Keratinocyte (primary cell): ENCODE results near the gene MFSD6. TPM values are rescaled to one million over a fixed set of nuclear protein-coding genes. Genes with fewer than 3 reads are reported as not detected.

Experiments
- DNase-seq: peaks from one replicate; pipeline ENCODE4 v3.0.0-alpha.2; 2011; ENCODE audit warnings: low read depth, missing footprints, low spot score
- FAIRE-seq: peaks from 2 replicates; lab custom pipeline; 2011; peaks lifted over from hg19 to GRCh38; lab: Jason Lieb, UNC
- H2AFZ ChIP-seq: 2 replicates; pipeline ENCODE4 v1.6.0; 2012; ENCODE audit warnings: low read length, control low read depth, inconsistent platforms; ENCODE audit not compliant: control insufficient read depth
- H3K27ac ChIP-seq: 2 replicates; pipeline ENCODE4 v1.5.1; 2011; ENCODE audit warnings: low read length; ENCODE audit not compliant: control insufficient read depth, insufficient read depth
- H3K27me3 ChIP-seq: 3 replicates; pipeline ENCODE4 v1.6.0; 2011; ENCODE audit warnings: low read length; ENCODE audit not compliant: control insufficient read depth, insufficient read depth; ENCODE audit errors: extremely low read depth
- H3K36me3 ChIP-seq, 2 experiments: 2 replicates in 1 of 2; 3 replicates in 1 of 2; pipeline ENCODE4 v1.5.1; 2011; ENCODE audit warnings: low read length in 2 of 2, mild to moderate bottlenecking in 1 of 2; ENCODE audit not compliant: control insufficient read depth in 2 of 2, insufficient read depth in 2 of 2; ENCODE audit errors: extremely low read depth in 1 of 2
- H3K4me1 ChIP-seq: 3 replicates; pipeline ENCODE4 v1.5.1; 2011; ENCODE audit warnings: low read length; ENCODE audit not compliant: control insufficient read depth, insufficient read depth; ENCODE audit errors: extremely low read depth
- H3K4me2 ChIP-seq: 3 replicates; pipeline ENCODE4 v1.6.0; 2011; ENCODE audit warnings: low read depth, low read length; ENCODE audit not compliant: control insufficient read depth, insufficient read depth; ENCODE audit errors: extremely low read depth
- H3K4me3 ChIP-seq, 3 experiments: fragments of 200-600 bp in 1 of 3; sonication (generic) in 1 of 3; 2 replicates in 2 of 3; 3 replicates in 1 of 3; pipeline ENCODE4 v1.5.1; 2011 to 2016; ENCODE audit warnings: low read length in 3 of 3, mild to moderate bottlenecking in 3 of 3, control low read depth in 2 of 3, inconsistent platforms in 1 of 3, low read depth in 1 of 3, mixed read lengths in 1 of 3, mixed run types in 1 of 3, moderate library complexity in 1 of 3; ENCODE audit not compliant: control insufficient read depth in 2 of 3, insufficient read depth in 2 of 3; ENCODE audit errors: extremely low read depth in 1 of 3
- H3K79me2 ChIP-seq: 2 replicates; pipeline ENCODE4 v1.6.0; 2012; ENCODE audit warnings: low read length; ENCODE audit not compliant: control insufficient read depth, insufficient read depth
- H3K9ac ChIP-seq: 3 replicates; pipeline ENCODE4 v1.6.0; 2011; ENCODE audit warnings: low read length; ENCODE audit not compliant: control insufficient read depth, insufficient read depth; ENCODE audit errors: extremely low read depth
- H3K9me1 ChIP-seq: 3 replicates; pipeline ENCODE4 v1.6.0; 2011; ENCODE audit warnings: low read length; ENCODE audit not compliant: control insufficient read depth, insufficient read depth; ENCODE audit errors: extremely low read depth
- H3K9me3 ChIP-seq: 2 replicates; pipeline ENCODE4 v1.5.1; 2012; ENCODE audit warnings: low read depth, low read length; ENCODE audit not compliant: control insufficient read depth
- H4K20me1 ChIP-seq: 3 replicates; pipeline ENCODE4 v1.6.0; 2011; ENCODE audit warnings: low read length; ENCODE audit not compliant: control insufficient read depth, insufficient read depth; ENCODE audit errors: extremely low read depth
- EZH2 ChIP-seq: IDR thresholded peaks from one replicate; pipeline ENCODE4 v1.6.1; 2012; ENCODE audit warnings: inconsistent platforms, mild to moderate bottlenecking, low read length, moderate library complexity
- dilution Hi-C: fragments of 300-500 bp; cut with MboI; formaldehyde crosslinking; loops from one replicate; pipeline ENCODE4 v1.7.0; 2020; ENCODE audit warnings: low sequenced_read_pairs; ENCODE audit not compliant: extremely low pct_ligation_motif_present
- polyA plus RNA-seq, 5 experiments: library from polyadenylated mRNA; depleted of rRNA in 3 of 5; stranded (reverse) in 3 of 5; stranded (forward) in 1 of 5; unstranded in 1 of 5; fragments of >200 nt; gene quantifications; 1 replicate in 1 of 5; 2 replicates in 3 of 5; 3 replicates in 1 of 5; pipeline versions ENCODE4 v1.2.1 to v1.2.3, GENCODE V29; 2011 to 2012; ENCODE audit warnings: missing spikeins in 2 of 5, low read depth in 1 of 5, low replicate concordance in 1 of 5
- TF ChIP-seq, protein P1 (sequence below), 3 experiments: IDR thresholded peaks in 1 of 3; conservative IDR thresholded peaks in 1 of 3; optimal IDR thresholded peaks in 1 of 3; 2 replicates in 2 of 3; 3 replicates in 1 of 3; pipeline versions ENCODE3 to v1.5.1; 2011; ENCODE audit warnings: low read length in 3 of 3, mild to moderate bottlenecking in 3 of 3, moderate library complexity in 2 of 3, control low read depth in 1 of 3, inconsistent platforms in 1 of 3; ENCODE audit not compliant: insufficient read depth in 2 of 3; ENCODE audit errors: extremely low read depth in 1 of 3

Gene MFSD6
- polyA plus RNA-seq, 1 donor (not counting 4 experiments of a cell fraction or from before 2014, with no cell fraction given) = 11.0 TPM

DNA sequence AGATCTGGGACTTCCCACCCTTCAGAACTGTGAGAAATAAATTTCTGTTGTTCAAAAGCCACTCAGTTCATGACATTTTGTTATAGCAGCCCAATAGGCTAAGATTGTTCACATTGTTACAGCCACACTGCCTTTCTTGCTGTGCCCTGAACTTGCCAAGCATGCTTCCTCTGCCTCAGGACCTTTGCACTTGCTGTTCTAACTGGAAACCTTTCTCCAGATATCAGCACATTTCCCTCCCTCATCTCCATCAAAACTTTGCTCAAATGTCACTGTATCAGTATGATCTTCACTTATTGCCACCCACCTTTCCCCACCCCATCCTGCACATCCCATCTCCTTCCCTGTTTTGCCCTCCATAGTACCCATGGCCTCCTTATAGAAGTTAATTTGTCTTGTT, 32.1 kb upstream of the MFSD6 start:
- TF ChIP-seq EZH2 = no peak
- TF ChIP-seq, protein P1, sequence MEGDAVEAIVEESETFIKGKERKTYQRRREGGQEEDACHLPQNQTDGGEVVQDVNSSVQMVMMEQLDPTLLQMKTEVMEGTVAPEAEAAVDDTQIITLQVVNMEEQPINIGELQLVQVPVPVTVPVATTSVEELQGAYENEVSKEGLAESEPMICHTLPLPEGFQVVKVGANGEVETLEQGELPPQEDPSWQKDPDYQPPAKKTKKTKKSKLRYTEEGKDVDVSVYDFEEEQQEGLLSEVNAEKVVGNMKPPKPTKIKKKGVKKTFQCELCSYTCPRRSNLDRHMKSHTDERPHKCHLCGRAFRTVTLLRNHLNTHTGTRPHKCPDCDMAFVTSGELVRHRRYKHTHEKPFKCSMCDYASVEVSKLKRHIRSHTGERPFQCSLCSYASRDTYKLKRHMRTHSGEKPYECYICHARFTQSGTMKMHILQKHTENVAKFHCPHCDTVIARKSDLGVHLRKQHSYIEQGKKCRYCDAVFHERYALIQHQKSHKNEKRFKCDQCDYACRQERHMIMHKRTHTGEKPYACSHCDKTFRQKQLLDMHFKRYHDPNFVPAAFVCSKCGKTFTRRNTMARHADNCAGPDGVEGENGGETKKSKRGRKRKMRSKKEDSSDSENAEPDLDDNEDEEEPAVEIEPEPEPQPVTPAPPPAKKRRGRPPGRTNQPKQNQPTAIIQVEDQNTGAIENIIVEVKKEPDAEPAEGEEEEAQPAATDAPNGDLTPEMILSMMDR (optimal IDR thresholded peaks at IDR 0.05 in 1 of 3, IDR thresholded peaks at IDR 0.05 in 1 of 3, conservative IDR thresholded peaks at IDR 0.05 in 1 of 3; ENCODE audit: extremely low read depth in 1 of 3, insufficient read depth in 2 of 3, low read length in 3 of 3) = no peak
- no peaks in the 10 kb centered on the region for H3K9me3 ChIP-seq
- H3K9ac ChIP-seq = no peak overlapping the region
- dilution Hi-C loops = no loop called here
- DNase-seq = no peak
- H2AFZ ChIP-seq = no peak overlapping the region
- H3K4me2 ChIP-seq = no peak overlapping the region
- H3K4me3 ChIP-seq = no peak overlapping the region
- no peaks in the 10 kb centered on the region for H3K9me1 ChIP-seq
- no peaks in the 10 kb centered on the region for H3K79me2 ChIP-seq
- no peaks in the 10 kb centered on the region for H3K4me1 ChIP-seq
- no peaks in the 10 kb centered on the region for H3K36me3 ChIP-seq
- no peaks in the 10 kb centered on the region for H4K20me1 ChIP-seq
- FAIRE-seq = no peak
- H3K27me3 ChIP-seq = no peaks in the 10 kb centered on the region
- no peak overlapping the region for H3K27ac ChIP-seq

DNA sequence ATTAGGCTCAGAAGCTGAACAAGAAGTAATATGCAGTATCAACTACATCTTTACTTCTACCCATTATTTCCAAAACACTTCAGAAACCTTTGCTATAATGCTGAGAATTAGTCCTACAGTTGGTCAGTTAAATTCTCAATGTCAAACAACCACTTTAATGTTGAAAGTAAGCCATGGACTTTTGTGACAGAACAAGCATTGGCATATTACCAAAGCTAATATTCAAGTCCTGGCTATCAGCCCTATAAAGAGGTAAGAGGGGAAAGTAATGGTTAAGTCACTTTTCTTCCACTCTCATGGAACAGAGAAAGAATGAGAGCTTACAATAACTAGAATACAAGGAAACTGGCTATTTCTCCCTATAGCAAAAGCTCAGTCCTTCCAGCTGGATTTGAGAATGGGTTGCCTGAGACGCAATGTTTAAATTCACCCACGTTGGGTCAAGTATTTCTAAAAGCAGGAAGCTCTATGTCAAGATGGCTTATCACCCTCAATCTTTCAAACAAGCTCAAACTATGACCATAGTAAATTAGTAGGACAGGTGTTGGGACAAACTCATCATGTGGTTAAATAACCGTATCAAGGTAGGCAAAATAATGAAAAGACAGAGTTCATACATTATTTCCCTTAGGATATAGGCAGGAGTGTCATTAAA, 31.4 kb upstream of the MFSD6 start:
- Histone ChIP-seq H3K4me3 (no peak overlapping the region), H3K9ac (no peak overlapping the region), H3K4me2 (no peak overlapping the region), H3K36me3 (no peaks in the 10 kb centered on the region), H3K27me3 (no peaks in the 10 kb centered on the region), H3K4me1 (no peaks in the 10 kb centered on the region), H3K9me3 (no peaks in the 10 kb centered on the region), H3K27ac (no peak overlapping the region), H3K79me2 (no peaks in the 10 kb centered on the region), H2AFZ (no peak overlapping the region), H4K20me1 (no peaks in the 10 kb centered on the region), H3K9me1 (no peaks in the 10 kb centered on the region)
- TF ChIP-seq EZH2 = no peak
- TF ChIP-seq, protein P1 (optimal IDR thresholded peaks at IDR 0.05 in 1 of 3, IDR thresholded peaks at IDR 0.05 in 1 of 3, conservative IDR thresholded peaks at IDR 0.05 in 1 of 3; ENCODE audit: extremely low read depth in 1 of 3, insufficient read depth in 2 of 3, low read length in 3 of 3) = no peak
- DNase-seq (no peak), FAIRE-seq (no peak)
- dilution Hi-C loops = no loop called here
